RWPE2 (cell line): ENCODE measurements around the gene KNG1.
"Not testable (repeated sequence)": the region's sequence is repeated elsewhere in the genome, so short reads cannot be mapped to it uniquely, and the experiment has no call there.

Source experiments
- ATAC-seq: fragments of 200-7000 bp; cut with Tn5 transposase; 3 replicates; pipeline ENCODE4 v1.9.1; 2021; ENCODE audit warnings: low read depth
- DNase-seq: peaks from one replicate; pipeline ENCODE4 v3.0.0-alpha.2; 2020; ENCODE audit warnings: low spot score
- H3K27ac ChIP-seq: fragments of 450-650 bp; 2 replicates; pipeline ENCODE4 v1.5.1; 2017; ENCODE audit warnings: mild to moderate bottlenecking; ENCODE audit not compliant: poor library complexity, severe bottlenecking
- H3K27me3 ChIP-seq: fragments of 250-450 bp; sonication (Bioruptor Pico); 2 replicates; pipeline ENCODE4 v1.5.1; 2021; ENCODE audit warnings: mild to moderate bottlenecking, moderate library complexity; ENCODE audit not compliant: insufficient read depth, poor library complexity, severe bottlenecking
- H3K36me3 ChIP-seq: fragments of 250-450 bp; sonication (Bioruptor Pico); 2 replicates; pipeline ENCODE4 v1.5.1; 2020; ENCODE audit warnings: low read depth, mild to moderate bottlenecking, moderate library complexity
- H3K4me1 ChIP-seq: fragments of 250-450 bp; sonication (Bioruptor Pico); 2 replicates; pipeline ENCODE4 v1.5.1; 2021; ENCODE audit warnings: mild to moderate bottlenecking, moderate library complexity; ENCODE audit not compliant: insufficient read depth, poor library complexity, severe bottlenecking
- H3K4me3 ChIP-seq: fragments of 250-450 bp; sonication (Bioruptor Pico); 2 replicates; pipeline ENCODE4 v1.5.1; 2021; ENCODE audit warnings: mild to moderate bottlenecking, moderate library complexity; ENCODE audit not compliant: severe bottlenecking
- H3K9me3 ChIP-seq: fragments of 250-450 bp; sonication (Bioruptor Pico); 2 replicates; pipeline ENCODE4 v1.5.1; 2021; ENCODE audit warnings: mild to moderate bottlenecking, moderate library complexity; ENCODE audit not compliant: severe bottlenecking
- TF ChIP-seq, protein P1 (sequence below): fragments of 450-650 bp; IDR thresholded peaks from one replicate; pipeline ENCODE4 v1.5.1; 2017; ENCODE audit warnings: mild to moderate bottlenecking, moderate library complexity; ENCODE audit not compliant: poor library complexity, severe bottlenecking

The KNG1 gene

DNA sequence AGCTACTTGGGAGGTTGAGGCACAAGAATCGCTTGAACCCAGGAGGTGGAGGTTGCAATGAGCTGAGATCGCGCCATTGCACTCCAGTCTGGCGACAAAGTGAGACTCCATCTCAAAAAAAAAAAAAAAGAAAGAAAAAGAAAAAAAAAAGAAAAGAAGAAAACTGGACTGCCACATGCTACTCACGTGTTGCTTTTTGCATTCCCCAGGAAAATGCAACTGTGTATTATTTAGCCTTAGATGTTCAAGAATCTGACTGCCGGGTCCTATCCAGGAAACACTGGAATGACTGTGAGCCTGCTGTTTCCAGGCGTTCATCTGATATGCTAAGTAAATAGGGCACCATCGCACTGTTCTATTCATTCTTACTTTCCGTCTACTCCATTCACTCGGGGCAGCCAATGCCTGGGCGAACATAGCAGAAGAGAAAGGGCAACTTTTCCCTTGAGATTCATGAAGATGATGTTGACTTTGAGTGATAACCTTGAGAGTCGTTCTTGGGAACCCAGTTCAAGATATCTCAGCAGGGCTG is 30.0 kb upstream of the KNG1 start:
- TF ChIP-seq, protein P1, sequence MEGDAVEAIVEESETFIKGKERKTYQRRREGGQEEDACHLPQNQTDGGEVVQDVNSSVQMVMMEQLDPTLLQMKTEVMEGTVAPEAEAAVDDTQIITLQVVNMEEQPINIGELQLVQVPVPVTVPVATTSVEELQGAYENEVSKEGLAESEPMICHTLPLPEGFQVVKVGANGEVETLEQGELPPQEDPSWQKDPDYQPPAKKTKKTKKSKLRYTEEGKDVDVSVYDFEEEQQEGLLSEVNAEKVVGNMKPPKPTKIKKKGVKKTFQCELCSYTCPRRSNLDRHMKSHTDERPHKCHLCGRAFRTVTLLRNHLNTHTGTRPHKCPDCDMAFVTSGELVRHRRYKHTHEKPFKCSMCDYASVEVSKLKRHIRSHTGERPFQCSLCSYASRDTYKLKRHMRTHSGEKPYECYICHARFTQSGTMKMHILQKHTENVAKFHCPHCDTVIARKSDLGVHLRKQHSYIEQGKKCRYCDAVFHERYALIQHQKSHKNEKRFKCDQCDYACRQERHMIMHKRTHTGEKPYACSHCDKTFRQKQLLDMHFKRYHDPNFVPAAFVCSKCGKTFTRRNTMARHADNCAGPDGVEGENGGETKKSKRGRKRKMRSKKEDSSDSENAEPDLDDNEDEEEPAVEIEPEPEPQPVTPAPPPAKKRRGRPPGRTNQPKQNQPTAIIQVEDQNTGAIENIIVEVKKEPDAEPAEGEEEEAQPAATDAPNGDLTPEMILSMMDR = no peak
- ATAC-seq (no peak), DNase-seq (no peak)
- Histone ChIP-seq H3K9me3 (no peaks in the 10 kb centered on the region), H3K4me3 (no peak overlapping the region), H3K27ac (no peak overlapping the region), H3K27me3 (no peaks in the 10 kb centered on the region), H3K36me3 (no peaks in the 10 kb centered on the region), H3K4me1 (no peaks in the 10 kb centered on the region)

DNA sequence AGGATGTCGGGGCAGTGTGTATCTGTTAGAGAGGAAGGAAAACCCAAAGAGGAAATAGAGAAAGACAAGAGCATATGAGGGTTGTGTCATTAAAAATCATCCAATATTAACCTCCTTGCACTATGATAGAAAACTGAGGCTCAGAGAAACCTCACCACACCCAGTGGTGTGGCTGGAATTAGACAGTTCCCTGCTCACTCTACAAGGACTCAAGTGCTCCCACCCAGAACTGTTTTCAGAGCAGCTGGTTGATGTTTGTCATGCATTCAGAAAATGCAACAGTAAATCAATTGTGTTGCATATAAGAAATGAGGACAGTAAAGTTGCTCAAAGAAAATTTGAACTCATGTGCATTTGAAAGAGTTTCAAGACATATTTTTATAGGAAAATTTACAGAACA is 26.9 kb upstream of the KNG1 start:
- H3K9me3 ChIP-seq, DNase-seq, H3K4me3 ChIP-seq, H3K36me3 ChIP-seq, H3K27me3 ChIP-seq, H3K27ac ChIP-seq, ATAC-seq, H3K4me1 ChIP-seq: not testable (repeated sequence)

DNA sequence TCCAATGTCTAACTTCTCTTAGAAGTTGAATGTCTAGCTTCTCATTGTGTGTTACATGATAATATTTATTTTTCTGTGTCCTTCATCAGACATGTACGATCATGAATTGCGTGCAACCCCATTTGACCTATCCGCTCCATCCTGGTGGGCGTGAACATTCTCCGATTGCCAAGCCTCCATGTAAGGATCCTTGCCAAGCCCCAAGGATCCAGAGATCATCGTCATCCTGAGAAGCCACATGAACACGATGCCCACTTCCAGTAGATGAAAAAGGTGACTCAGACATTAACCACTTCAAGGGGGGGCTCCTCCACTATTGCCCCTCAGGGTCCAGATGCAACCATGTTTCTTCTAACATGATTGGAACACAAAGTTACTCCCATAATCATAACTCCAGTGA is 25.5 kb upstream of the KNG1 start:
- TF ChIP-seq, protein P1 = no peak
- H3K4me3 ChIP-seq = no peak overlapping the region
- no peaks in the 10 kb centered on the region for H3K36me3 ChIP-seq
- ATAC-seq (no peak), DNase-seq (no peak)
- H3K9me3 ChIP-seq = no peaks in the 10 kb centered on the region
- H3K4me1 ChIP-seq = no peaks in the 10 kb centered on the region
- no peaks in the 10 kb centered on the region for H3K27me3 ChIP-seq
- no peak overlapping the region for H3K27ac ChIP-seq

DNA sequence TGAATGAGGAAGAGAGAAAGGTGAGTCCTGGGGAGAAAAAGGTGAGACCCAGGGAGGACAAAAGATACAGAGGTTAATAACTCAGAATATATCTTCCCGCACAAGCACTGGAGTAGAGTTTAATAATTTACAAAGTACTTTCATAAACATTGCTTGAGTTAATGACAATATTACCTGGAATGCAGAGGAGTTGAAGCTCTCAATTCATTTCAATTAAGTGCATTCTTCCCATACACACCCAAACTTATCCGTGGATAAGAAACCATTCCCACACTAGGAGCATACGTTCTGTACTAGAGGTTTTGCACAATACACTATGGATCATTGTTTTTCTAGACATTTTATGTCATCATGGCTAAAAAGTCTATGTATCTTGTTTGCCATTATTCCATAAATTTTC is 23.3 kb upstream of the KNG1 start:
- no peak for ATAC-seq
- no peaks in the 10 kb centered on the region for H3K27me3 ChIP-seq
- no peak overlapping the region for H3K4me3 ChIP-seq
- TF ChIP-seq, protein P1 = no peak
- H3K27ac ChIP-seq = no peak overlapping the region
- H3K9me3 ChIP-seq = no peaks in the 10 kb centered on the region
- no peak for DNase-seq
- H3K36me3 ChIP-seq = no peaks in the 10 kb centered on the region
- no peaks in the 10 kb centered on the region for H3K4me1 ChIP-seq

DNA sequence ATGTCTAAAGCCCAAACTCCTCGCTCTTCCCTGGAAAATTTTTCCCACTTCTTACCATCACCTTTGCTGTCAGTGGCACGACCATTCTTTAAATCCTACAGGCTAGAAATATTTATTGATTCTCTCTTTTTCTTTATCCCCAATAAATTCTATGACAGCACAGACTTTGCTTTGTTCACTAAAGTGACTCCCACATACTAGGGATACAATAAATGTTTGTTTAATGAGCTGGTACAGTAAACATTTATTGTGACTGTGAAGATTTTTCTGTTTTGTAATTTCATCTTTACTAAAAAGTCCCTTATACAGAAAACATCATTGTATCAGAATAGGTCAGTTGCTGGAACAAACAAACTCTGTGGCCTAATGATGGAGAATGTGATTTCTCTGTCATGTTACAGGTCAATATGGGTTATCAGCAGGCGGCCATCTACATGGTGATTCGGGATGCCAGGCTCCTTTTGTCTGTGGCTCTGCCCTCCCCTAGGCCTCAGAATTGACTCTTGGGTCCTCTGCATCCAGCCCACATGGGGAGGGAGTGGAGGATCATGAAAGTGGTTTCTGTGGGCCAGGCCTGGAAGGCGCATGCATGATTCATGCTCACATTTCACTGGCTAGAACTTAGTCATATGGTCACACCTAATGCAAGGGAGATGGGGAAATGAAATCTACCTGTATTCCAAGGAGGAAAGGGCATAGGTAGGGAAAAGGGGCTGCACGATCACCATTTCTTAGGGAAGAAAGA is 22.7 kb upstream of the KNG1 start:
- no peaks in the 10 kb centered on the region for H3K9me3 ChIP-seq
- H3K27me3 ChIP-seq = no peaks in the 10 kb centered on the region
- DNase-seq (no peak), ATAC-seq (peak; percentile 71; the same call in 2 of the 3 replicates)
- TF ChIP-seq, protein P1 = no peak
- no peak overlapping the region for H3K27ac ChIP-seq
- H3K4me1 ChIP-seq = no peaks in the 10 kb centered on the region
- H3K36me3 ChIP-seq = no peaks in the 10 kb centered on the region
- no peak overlapping the region for H3K4me3 ChIP-seq
